GM18520 (cell line): Measurements from ENCODE around the gene MLST8.
A peak's percentile ranks its signal among the peaks of the same experiment; 100 is the strongest.

Source experiments
- ATAC-seq: cut with Tn5 transposase; IDR thresholded peaks from one replicate; pipeline ENCODE4 v1.9.1; 2021; ENCODE audit not compliant: unreplicated experiment

MLST8 gene, protein sequence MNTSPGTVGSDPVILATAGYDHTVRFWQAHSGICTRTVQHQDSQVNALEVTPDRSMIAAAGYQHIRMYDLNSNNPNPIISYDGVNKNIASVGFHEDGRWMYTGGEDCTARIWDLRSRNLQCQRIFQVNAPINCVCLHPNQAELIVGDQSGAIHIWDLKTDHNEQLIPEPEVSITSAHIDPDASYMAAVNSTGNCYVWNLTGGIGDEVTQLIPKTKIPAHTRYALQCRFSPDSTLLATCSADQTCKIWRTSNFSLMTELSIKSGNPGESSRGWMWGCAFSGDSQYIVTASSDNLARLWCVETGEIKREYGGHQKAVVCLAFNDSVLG

DNA sequence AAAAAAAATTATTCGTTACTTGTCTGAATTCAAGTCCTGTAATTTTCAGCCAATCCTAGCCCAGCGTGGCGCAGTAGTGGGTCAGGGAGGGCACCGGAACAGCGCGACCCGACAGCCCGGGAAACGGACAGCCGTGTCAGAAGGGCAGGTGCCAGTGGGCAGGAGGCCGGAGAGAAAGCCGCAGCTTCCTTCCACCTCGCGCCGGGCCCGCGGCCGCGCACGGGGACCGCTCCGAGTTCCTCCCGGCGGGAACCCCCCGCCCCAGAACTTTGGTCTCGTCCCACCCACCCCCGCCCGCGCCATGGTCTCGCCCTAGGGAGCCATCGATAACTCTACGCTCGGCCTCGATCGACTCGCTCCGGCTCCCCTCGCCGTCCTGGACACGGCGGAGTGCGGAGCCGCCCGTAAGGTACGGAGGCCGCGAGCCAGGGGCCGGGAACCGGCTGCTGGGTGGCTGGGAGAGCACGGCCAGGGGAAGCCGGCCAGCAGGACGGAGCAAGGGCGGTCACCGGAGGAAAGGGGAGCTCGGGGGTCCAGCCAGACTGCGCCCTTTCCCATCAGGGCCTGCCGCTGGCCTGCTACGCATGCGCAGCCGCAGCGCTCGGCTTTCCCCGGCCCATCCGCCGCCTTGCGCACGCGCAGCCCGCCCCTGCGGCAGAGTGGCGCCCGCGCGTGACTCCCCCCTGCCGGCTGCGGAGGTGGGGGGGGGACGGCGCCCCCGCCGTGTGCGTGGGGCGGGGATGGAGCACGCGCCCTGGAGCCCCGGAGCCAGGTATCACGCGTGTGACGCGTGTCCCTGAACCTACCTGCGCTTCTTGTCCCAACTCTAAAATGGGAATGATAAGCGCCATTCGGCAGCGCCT, at the start of gene MLST8:
Gene MLST8 (plus strand): TSS at position 351 of the 863 bp plus-strand sequence. CDS start 632 bp downstream, outside the sequence.
- ATAC-seq = peak; percentile 75

DNA sequence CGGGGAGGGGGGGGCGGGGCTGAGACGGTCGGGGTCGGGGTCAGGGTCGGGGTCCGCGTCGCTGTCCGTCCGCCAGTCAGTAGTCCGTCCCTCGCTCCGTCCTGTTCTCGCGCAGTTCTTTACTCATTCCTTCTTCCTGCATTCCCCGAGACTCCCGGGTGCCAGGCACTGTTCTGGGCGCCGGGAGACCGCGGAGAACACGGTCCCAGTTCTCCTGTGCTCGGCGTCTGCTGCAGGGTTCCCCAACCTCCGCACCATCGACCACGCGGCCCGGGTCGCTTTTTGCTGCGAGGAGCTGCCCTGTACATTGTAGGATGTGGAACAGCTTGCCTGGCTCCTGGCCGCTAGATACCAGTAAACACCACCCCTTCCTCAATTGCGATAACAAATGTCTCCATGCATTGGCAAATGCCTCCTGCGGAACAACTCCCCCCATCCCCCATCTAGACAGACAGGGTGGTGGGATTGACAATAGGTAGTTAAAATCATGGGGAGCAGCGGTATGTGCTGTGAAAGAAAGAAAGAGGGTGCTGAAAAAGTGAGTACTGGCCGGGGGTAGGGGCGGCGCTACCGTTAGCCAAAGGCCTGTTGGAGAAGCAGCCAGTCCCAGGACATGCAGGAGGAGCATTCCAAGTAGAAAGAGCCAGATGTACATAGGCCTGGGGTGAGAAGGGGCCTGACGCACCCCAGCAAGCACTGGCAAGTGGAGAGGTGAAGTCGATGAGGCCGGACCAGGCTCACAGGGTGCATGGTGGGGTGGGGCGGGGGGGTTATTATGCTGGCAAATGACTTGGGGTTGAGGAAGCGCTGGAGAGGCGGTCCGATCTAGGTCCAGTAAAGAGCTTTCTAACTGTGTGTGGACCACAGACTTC, 49.0 kb upstream of the MLST8 start:
- no peak for ATAC-seq

DNA sequence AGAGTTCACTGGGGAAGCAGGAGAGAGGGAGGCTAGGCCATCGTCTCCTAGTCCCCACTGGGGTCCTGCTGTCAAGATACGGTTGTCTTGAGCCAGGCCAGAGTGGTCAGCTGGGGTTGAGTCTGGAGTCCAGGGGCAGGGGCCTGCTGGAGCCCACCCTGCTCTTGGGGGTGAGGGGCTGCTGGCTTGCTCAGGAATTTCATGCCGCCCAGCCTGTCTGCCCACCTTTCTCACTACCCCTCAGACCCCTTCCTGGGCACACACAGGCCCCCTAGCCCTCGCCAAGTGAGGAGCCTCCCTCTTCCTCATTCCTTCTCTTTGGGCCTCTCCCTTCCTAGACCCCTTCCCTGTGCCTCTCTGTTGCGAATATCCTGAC, 48.4 kb upstream of the MLST8 start:
- no peak for ATAC-seq

DNA sequence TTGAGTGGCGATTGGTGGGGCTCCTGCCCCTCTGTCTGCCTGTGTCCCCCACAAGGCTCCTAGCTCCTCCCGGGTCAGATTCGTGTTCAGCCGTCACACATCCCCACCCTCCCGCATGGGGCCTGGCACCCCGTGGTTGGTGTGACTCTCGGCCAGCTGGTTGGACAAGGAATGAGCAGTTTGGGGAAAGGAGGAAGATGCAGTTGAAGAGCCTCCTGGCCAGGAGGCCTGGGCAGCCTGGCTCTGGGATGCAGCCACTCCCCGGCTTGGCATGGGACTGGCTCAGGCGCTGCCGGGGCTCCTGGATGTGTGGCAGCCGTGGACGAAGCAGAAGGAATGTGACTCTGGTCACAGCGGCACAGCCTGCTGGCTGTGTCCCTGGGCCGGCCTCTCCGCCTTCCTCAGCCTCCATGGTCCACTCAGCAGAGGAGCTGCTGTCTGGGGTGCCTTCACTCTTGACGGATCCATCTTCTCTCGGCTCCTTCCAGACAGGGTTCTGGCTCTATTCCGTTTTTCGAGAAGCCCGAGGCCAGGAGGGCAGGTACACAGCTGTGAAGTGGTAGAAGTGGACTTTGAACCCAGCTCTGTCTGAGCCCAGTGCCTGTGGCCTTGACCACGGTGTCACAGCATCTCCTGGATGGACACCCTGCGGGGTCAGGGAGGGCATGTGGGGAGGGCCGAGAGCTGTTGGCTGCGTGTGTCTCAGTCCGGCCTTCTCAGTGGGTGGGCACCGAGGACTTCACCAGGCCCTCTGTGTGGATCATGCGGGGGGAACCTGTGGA, 47.6 kb upstream of the MLST8 start:
- no peak for ATAC-seq

DNA sequence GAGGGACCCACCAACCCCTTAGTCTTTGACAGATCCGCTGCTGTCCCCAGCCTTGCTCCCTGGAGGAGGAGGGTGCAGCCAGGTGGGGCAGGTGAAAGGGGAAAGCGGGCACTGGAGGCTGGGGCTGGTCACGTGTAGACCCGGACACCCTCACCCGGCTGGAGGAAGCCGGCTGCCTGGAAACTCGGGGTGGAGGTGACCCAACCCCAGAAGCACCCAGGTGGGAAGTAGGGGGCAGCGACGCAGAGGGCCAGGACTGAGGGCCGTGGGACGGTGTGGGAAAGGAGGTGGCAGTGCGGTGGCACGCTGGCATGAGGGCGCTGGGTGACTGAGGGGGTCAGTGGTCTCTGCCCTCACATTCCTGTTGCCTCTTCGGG, 47.0 kb upstream of the MLST8 start:
- no peak for ATAC-seq

DNA sequence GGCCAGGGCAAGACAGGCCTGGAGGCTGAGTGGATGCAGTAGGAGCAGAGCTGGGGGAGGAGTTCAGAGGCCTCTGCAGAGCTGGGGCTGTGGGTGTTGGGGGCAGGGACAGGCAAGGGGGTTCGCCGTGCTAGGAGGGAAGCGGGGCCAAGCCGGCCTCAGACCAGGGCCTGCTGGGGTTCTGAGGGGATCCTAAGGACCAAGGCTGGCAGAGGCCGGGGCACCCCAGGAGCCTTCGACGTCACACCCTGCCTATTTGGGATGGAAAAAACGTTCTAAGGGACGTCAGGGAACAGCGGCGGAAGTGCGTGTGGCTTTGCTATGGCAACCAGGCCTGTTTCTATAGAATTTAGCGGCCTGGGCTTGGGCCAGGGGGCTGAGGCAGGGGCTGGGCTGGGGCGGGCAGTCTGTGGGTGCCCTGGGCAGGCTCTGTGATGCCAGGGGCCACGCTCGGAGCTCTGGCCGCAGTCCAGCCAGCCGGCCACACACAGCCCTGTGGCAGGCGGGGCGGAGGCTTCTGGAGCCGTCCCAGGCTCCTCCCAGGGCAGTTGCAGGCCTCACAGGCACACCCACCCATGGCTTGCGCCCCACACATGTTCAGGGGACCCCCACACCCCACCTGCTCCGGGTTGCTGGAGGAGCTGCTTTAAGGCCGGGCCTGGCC, 45.9 kb upstream of the MLST8 start:
- ATAC-seq = no peak

DNA sequence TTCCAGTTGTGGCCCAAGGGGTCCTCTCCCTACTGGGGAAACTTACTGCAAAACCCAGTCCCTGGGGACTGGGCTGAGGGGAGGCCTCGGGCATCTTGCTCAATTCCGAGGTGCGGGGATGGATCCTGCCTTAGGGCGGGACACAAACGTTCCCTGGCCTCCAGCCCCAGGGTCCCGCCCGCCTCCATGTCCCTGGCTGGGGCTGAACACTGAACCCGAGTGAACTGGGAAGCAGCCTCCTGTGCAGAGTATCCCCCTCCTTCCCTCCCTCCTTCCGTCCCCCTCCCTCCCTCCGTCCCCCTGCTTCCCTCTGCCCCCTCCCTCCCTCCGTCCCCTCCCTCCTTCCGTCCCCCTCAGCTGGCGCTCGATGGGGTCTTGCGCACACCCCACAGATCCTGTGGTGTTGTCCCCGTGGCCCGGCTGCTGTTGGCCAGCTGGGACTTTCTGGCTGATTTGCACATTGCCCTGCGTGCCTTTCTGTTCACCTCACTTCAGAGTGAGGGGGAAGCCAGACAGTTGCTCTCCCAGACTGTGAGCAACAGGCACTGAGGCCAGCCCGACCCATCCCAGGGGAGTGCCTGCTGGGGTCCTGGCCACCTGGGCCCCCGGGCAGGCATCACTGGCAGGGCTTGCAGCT, 44.2 kb upstream of the MLST8 start:
- ATAC-seq = no peak

DNA sequence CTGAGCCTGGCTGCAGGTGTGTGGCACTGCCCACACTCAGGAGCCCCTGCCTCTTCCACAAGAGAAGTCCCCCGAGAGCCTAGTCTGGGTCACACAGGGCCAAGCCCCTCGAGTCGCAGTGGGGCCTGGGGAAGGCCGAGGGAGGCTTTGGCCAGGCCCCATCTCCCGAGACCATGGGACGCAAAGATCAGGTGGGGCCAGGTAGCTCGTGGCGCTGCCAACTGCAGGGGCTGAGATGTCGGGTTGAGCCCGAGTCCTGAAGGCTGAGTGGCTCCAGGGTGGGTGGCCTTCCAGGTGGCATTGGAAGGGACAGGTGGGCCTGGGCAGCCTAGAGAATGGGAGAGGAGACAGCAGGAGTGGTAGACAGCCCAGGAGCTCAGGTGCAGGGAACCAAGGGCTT, 43.3 kb upstream of the MLST8 start:
- ATAC-seq = no peak

DNA sequence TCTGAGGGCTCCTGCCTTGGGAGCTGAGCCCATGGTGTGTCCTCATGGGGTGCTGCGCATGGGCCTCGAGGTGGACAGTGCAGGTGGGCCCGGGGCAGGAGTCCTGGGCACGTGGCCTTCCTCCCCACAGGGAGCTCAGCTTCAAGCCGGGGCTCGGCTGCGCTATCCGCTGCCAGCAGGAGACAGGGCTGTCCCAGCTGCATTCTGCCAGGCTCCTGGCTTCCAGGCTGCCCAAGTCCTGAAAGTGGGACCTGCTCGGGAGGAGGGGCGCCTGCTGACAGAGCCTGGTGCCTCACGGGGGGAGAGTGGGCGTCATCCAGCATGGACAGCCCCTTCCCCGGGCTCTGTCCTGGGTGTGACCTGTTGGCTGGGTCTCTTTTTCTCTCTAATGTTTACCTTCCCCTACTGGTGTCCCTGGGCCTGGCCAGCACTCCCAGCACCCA, 42.6 kb upstream of the MLST8 start:
- ATAC-seq = no peak

DNA sequence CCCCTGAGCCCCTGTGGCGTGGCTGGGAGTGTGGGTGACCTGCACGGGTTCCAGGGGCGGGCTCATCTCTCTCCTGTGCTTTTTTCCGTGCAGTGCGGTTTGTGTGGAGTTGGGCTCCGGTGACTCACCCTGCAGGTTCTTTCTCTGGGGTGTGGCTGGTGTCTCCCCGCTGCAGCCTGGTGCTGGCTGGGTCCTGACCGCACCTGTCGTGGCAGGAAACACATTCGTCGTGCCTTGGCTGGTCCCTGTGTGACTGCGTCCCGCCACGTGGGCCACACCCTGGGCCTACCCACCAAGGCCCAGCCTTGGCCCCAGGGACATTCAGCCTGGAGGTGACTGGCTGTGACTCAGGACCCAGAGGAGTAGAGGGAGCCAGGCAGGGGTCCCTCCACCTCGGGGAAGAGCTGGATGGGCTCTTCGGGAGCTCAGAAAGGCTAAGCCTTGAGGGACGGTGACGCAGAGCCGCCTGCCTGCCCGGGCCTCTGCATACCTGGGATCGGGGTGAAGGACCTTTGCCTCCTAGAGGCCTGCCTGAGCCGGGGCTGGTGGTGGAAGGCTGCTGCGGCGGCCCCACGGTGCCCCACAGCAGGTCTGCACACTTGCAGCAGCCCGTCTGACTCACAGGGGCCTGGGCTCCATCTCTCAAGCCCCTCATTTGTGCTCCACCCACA, 41.9 kb upstream of the MLST8 start:
- ATAC-seq = no peak

DNA sequence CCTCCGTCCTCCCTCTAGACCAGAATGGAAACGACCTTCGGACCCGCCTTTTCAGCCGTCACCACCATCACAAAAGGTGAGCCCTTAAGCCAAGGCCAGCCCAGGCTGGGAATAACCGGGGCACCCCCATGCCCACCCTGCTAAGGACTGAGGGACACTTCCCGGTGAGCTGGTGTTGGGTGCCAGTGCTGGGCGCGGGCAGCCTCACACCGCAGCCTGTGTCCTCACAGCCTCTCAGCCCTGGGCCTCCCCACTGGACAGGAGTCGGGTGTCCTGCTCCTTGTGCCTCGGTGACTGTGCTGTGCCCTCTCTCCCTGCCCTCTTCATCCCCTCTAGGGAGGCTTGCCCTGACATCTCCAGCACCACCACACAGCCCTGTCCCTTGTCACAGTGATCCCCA, 39.4 kb upstream of the MLST8 start:
- no peak for ATAC-seq

DNA sequence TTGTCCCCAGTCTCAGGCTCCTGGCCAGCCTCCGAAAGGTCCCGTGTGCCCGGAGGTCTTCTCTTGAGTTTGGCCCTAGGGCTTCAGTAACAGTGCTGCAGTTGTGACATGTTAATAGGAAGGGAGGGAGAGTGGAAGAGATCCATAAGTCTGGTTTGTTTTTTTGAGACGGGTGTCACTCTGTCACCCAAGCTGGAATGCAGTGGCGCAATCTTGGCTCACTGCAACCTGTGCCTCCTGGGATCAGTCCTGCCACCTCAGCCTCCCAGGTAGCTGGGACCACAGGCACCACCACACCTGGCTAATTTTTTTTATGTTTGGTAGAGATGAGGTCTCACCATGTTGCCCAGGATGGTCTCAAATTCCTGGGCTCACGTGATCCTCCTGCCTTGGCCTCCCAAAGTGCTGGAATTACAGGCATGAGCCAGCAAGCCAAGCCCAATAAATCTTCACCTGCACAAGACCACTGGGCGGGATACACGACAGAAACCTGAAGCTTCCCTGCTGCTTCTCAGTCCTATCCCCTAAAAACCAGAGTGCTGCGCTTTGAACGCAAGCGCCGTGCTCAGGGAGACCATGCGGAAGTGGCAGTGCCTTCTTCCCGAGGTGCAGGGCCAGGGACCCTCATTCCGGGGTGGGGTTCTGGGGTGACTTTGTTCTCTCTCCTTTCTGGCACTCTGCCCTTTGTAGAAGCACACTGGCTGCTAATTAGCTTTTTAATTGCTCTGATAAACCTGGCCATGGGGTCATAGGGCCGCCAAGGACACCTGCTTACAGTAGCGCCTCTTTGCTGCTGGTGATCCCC, 38.8 kb upstream of the MLST8 start:
- ATAC-seq = no peak

DNA sequence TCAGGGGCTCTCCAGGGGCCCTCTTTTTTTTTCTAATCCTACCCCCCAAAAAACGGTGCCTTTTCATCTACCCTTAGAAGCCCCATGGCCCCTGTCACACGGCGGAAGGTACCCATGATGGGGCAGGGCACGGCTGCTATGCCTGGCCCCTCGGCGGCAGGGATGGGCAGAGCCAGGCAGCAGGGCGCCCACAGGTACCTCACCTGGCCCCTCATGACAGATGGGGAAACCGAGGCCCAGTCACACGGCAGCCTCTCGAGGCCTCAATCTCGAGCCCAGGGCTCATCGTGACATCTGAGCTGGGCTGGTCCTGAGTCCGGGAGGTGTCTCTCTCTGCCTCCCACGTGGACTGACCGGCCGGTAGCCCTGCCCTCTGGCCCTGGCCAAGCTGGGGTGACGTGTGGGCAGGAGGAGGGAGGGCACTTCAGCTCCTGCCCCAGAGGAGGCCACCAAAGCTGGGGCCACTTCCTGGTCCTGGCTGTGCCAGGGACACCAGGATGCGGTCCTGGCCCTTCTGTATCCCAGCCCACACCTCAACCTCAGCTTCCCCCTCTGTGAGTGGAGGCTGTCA, 38.1 kb upstream of the MLST8 start:
- ATAC-seq = no peak

DNA sequence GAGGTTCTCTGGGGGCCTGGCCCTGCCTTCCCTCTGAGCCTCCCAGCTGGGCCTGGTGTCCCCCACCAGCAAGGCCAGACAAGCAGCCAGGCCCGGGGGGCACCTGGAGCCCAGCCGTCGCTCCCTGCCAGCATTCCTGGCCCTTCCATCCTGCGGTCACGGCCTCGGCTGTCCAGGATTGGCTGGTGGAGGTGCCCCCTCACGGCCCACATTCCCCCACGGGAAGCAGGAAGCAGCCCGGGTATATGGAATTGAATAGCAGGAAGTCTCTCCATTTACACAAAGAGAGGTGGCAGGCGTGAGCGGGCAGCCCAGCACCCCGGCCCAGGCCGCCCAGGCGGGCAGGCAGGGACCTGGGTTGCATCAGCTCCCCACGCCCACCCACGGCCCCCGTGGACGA, 35.2 kb upstream of the MLST8 start:
- ATAC-seq = no peak

DNA sequence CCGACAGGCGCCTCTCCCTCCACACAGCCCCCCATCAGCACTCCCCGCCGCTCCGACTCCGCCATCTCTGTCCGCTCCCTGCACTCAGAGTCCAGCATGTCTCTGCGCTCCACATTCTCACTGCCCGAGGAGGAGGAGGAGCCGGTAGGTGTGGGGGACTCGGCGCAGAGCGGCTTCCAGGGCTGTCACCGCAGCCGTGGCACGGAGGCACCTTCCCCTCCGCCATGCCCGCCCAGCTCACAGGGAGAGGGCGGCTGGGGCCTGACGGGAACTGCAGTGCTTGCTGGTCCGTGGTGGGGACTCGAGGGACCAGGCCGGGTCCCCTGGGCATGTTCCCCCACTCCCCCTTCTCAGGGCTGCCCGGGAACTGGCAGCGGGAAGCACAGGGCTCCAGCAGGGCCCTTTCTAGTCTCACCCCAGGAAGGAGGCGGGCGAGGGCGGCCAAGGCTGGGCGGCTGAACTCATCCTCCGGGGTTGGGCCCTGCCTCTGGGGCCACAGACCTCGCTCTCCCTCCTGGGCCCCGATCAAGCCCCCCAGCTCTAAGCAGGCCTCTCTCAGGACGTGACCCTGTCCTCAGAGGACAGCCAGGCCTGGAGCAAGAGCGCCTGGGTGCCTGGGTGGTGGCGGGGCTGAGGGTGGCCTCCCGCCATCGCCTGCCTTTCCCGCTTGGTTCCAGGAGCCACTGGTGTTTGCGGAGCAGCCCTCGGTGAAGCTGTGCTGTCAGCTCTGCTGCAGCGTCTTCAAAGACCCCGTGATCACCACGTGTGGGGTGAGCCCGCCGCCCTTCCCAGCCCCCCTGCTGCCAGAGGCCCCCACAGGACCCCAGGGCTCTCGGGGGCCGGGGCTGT, 34.4 kb upstream of the MLST8 start:
- ATAC-seq = no peak

DNA sequence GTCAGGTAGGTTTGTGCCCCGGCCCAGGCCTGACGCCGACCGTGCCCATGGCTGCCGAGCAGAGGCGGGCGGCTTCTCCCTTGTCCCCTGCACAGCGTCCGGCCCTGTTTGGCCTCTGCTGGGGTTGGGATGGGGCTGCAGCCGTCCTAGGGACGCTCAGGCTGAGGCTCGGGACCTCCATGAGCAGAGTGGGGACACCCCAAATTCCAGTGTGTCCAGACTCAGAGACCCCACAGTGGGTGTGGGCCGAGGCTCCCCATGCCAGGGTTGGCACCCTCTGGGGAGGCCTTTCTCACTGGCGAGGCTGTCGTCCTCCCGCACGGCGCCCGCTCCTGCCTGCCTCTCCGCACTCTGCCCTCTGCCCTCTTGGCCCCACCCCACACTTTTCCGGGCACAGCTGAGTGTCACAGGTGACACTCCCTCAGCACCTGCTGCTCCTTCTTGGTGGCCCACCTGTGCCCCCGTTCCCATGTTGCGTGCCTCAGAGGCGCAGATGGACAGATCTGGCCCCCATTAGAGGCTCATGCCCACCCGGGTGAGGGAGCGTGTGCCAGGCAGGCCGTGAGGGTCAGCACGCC, 33.6 kb upstream of the MLST8 start:
- ATAC-seq = no peak
